ENCODE data around the gene MRPS18A.
A peak's percentile ranks its signal among the peaks of the same experiment; 100 is the strongest.
"Not testable (repeated sequence)": the region's sequence is repeated elsewhere in the genome, so short reads cannot be mapped to it uniquely, and the experiment has no call there.

MRPS18A gene

GRCh38 chr6:43670623-43670986 lies 17.0 kb downstream of the MRPS18A start:
- DNase-seq (ENCODE audit: low spot score): no peak

- DNase-seq (ENCODE audit: low spot score): no peak
These were observed 17.5 kb downstream of the MRPS18A start for GRCh38 chr6:43669922-43670622.

DNA sequence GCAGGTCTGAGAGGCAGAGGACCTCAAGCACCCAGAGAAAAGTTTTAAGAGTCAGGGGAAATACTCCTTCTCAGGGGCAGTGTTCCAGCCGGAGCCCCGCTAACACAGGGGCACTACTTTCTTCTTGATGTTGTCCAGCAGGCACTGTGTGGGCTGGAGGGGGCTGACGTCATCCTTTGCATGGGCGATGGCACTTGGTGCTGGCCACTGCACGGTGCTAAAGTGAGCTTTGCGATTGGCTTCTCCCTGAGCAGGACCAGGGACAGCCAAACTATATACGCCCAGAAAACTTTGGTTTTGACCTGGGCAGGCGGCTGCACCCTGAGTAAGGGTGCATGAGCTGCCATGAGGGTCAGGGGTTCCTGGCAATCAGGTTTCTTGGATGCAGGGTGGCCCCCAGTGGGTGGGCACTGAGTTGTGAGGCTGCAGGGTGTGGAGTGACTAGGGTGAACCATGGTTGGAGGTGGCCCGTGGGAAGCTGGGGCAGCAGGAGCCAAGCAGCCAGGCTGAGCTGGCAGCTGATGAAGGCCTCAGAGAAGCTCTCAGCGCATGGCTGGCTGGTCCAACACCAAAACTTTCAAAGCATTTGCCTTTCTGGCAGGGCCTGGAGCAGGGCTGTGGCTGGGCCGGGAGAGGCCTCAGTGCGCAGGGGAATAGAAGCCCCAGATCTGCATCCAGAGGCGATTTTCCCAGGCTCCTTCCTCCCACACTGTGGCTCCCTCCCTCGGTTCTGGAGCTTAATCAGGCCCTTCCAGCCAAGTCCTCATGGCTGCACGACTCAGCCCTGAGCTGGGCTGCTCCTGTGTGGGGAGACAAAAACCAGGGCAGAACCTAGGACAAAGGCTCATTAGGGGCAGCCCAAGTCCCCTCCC lies 18.3 kb downstream of the MRPS18A start:
- no peak for DNase-seq (ENCODE audit: low spot score)

DNA sequence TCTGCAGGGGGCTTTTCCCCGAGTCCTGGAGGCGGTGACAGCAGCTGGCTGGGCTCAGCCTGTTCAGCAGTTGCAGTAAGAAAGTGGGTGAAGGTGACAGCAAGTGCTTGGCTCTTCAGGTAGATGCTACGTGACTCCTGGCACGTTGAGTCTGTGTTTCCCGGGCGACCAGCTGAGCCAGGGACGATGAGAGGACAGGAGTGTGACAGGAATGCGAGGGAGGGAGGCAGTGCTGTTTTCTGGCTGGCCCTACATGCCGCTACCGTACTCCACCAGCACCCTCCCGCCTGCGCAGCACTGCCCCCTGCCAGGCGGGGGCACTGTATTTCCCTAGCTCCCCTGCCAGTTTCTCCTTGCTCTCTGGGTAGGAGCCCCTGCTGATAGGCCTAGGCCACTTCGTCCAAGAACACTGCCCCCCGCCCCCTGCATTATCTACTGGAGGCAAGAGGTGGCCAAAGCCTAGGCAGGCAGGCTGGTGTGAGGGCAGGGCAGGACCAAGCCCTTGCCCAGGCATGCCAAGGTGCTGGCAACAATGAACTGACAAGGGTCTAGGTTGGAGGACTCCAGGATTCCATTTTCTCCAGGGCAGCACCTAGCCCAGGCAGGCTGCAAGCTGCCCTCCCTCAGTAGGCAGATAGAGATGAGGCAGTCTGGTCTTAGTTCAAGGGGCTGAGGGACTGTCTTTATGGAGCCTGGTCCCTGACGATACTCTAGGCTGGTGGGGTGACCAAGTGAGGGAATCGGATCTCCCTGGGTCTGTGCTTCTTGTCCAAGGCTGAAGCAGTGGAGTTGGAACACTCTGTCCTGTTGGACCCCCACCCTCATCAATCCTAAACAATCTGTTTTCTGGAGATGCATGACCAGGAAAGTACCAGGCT lies 19.2 kb downstream of the MRPS18A start:
- peak; percentile 21 for DNase-seq (ENCODE audit: low spot score)

DNA sequence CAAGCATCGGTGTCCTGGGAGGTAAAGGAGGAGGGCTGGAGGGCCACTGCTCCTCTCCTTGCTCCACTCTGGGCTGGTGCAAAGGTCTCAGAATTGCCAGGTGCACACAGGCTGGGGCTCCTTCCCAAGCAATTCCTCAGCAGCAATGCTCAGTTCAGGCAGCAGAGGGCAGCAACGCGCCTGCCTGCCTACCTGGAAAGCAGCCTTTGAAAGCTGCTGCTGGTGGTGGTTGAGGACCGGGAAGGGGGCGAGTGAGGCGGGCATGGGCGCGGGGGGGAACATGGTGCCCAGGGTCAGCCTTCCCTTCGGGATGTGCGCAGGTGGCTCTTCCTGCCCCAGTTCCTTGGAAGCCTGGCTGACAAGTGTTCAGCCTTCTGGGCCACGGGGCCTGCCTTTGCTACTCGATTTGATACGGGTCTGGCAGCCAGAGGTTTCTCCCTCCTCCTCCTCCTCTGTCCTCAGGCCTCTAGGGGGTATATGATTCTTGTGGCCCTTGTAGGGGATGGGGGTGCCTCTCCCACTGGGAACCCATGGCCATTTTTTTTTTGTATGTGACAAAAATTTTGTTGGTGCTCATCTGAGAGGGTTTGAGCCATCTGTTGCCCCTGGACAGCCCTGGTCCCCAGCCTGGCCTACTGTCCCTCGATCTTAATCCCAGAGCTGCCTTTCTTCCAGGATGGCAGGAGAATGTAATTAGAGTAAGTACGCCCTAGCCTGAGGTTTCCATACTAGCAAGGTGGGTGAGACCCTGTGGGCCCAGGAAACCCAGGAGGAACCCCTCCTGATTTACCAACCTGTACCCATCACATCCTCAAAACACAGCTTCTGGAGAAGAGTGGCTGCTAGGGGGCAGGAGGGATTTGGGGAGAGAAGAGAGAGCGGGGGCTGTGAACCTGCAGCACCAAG lies 20.1 kb downstream of the MRPS18A start:
- DNase-seq (ENCODE audit: low spot score): peak; percentile 75

DNA sequence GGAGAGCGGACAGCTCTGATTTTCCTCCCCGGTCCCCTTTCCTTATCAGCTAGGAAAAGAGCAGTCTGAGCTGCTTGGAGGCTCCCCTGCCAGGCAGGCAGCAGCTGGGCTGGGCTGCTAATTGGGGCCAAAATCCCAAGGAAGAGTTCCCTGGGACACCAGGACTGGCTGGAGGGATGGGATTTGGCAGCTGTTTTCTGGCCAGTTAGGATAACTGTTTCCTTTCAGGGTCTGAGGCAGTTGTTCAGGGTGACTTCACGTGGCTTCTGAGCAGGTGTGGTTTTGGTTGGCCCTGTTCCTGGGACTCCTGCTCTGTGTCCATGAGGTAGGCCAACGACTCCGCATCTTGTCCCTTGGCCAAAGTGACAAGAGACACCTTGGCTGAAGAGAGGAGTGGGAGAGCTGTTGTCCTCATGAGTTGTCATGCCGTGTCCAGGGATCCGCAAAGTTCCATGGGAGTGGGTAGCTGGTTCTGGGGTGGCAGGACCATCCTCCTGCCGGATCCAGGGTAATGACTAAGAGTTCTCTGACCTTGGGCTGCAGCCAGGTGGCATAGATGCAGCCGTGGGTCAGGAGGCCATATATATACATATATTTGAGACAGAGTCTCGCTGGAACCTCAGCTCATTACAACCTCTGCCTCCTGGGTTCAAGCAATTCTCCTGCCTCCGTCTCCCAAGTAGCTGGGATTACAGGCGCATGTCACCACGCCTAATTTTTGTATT lies 21.2 kb downstream of the MRPS18A start:
- no peak for DNase-seq (ENCODE audit: low spot score)

DNA sequence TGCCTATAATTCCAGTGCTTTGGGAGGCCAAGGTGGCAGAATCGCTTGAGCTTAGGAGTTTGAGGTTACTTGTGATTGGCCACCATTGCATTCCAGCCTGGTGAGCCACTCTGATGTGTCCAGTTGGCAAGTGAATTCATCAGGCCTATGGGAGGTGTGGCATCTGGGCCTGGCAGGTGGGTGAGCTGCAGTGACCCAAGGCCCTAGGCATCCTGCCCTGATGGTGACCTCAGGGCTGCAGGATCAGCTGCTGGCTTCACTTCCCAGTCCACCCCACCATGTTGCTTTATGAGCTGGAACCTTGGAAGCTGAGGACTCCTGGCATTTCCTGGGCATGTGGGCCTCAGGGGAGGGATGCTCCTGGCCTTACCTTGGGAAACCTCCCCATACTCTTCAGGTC lies 22.2 kb downstream of the MRPS18A start:
- DNase-seq (ENCODE audit: low spot score): no peak

GRCh38 chr6:43662948-43663347 lies 24.6 kb downstream of the MRPS18A start:
- not testable (repeated sequence) for DNase-seq (ENCODE audit: low spot score)

DNA sequence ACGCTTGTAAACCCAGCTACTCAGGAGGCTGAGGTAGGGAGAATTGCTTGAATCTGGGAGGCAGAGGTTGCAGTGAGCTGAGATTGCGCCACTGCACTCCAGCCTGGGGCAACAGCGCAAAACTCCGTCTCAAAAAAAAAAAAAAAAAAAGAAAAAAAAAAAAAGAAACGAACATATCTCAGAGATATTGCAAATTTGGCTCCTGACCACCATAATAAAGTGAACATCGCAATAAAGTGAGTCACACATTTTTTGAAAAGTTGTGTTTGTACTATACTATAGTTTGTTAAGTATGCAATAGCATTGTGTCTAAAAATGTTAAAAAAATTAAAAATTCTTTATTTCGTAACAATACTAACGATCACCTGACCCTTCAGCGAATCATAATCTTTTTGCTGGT lies 29.4 kb downstream of the MRPS18A start:
- no peak for DNase-seq (ENCODE audit: low spot score)

- no peak for DNase-seq (ENCODE audit: low spot score)
These were observed 30.3 kb downstream of the MRPS18A start for GRCh38 chr6:43657221-43657802.

- not testable (repeated sequence) for DNase-seq (ENCODE audit: low spot score)
These were observed 34.8 kb downstream of the MRPS18A start for GRCh38 chr6:43652822-43653221.

- no peak for DNase-seq (ENCODE audit: low spot score)
These were observed 39.3 kb downstream of the MRPS18A start for GRCh38 chr6:43648248-43648647.

DNA sequence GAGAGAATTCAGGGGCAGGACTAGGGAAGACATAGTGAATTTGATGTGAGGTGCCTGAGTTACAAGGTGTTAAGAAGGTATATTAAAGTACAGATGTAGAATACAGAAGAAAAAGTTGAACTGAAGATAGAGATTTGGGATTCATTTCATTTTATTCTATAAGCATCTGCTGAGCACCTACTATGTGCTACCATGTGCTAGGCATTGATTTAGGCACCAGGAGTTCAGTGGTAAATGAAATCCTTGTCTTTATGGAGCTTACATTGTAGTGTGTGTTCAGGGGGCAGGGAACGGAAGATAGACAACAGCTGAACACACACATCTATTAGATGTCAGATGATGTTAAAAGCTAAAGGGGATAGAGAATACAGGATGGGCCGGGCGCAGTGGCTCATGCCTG lies 40.0 kb downstream of the MRPS18A start:
- no peak for DNase-seq (ENCODE audit: low spot score)

GRCh38 chr6:43645613-43645964 lies 42.0 kb downstream of the MRPS18A start:
- DNase-seq (ENCODE audit: low spot score): no peak

DNA sequence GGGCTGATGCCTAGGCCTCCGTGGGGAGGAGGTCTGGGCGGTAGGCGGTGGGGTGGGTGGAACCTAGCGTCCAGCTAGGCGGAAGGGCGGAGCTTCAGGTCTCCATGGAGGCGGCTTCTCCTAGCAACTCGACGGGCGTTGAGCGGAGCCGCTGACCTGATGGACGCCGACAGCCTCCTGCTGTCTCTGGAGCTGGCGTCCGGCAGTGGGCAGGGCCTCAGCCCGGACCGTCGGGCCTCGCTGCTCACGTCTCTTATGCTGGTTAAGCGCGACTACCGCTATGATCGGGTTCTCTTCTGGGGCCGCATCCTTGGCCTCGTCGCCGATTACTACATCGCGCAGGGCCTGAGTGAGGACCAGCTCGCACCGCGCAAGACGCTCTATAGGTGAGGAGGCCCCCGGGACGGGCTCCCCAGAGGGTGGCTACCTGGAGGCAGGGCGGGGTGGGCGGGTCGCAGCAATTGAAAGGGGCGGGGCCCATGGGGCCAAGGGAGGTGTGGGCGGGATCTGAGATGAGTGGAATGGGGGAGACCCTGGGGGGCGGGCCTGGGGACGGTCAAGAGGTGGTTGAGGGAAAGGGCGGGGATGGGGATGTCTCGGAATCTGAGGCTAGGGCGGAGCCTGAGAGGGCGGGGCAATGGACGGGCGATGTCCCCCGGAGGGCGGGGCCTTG lies 42.5 kb downstream of the MRPS18A start, which contains the start of gene RSPH9:
TSS of gene RSPH9 (plus strand) at position 97 of the 673 bp plus-strand sequence. CDS start at position 160, 63 bp downstream.
- DNase-seq (ENCODE audit: low spot score): peak; percentile 59

DNA sequence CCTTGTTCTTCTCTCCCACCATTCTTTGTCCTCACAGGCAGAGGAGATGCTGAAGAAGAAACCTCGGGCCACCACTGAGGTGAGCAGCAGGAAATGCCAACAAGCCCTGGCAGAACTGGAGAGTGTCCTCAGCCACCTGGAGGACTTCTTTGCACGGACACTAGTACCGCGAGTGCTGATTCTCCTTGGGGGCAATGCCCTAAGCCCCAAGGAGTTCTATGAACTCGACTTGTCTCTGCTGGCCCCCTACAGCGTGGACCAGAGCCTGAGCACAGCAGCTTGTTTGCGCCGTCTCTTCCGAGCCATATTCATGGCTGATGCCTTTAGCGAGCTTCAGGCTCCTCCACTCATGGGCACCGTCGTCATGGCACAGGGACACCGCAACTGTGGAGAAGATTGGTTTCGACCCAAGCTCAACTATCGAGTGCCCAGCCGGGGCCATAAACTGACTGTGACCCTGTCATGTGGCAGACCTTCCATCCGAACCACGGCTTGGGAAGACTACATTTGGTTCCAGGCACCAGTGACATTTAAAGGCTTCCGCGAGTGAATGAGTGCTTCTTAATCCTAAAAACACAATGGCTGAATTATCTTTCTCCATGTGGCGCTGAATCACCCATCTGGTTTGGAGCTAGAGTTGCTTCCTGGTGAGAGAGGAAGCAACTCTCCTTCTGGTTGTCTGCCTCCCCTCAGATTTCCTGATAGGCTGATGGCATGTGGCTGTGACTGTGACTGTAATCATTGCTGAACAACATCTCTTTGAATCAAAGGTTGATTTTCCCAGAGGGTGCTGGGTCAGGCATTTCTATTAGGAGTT lies 47.4 kb downstream of the MRPS18A start:
- DNase-seq (ENCODE audit: low spot score): no peak

DNA sequence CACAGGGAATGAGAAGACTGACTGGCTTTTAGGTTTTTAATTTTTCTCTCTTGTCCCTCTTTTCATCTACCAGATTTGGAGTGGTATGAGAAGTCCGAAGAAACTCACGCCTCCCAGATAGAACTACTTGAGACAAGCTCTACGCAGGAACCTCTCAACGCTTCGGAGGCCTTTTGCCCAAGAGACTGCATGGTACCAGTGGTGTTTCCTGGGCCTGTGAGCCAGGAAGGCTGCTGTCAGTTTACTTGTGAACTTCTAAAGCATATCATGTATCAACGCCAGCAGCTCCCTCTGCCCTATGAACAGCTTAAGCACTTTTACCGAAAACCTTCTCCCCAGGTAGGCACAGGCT lies 51.3 kb downstream of the MRPS18A start:
- DNase-seq (ENCODE audit: low spot score): no peak

DNA sequence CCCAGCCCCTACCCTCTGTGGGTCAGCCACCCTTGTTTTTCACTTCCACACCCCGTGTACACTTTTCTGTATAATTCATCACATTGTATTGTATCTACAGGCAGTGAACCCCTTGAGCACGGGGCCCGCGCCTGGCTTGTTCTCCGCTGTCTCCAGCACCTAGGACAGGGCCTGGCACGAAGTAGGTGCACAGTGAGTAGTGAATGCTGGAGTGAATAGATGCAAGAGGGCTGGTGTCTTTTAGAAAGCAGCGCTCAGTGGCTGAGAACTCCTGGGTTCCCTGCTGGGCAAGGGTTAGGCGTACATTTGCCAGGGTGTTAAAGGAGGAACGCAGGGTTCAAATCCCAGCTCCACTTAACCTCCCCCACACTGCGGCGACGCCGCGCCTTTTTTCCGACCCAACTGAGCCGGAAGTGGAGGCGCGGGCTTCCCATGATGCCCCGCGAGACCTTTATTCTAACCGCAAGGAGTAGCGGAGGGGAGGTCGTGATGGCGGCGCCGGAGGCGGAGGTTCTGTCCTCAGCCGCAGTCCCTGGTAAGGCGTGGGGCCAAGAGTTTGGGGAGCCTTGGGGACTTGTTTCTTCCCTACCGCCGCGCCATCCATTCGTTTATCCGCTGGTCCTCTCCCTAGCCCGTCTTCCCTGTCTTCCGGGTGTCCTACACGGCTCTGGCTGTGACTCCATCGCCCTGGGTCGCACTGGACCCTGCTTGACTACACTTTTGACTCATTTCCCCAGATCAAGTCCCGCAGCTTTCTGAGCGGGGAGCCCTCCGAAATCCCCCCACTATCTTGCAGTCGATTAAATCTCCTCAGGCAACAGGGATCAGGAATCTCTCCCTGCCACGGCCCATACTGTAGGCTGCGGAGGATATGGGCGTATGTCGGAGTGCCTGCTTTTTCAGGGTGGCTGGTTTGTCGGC lies 51.9 kb downstream of the MRPS18A start, which contains the start of gene MAD2L1BP:
TSS of gene MAD2L1BP (plus strand) at position 454 of the 921 bp plus-strand sequence. CDS start at position 490, 36 bp downstream.
- DNase-seq (ENCODE audit: low spot score): peak; percentile 81

Data from CD4-positive, alpha-beta T cell treated with Interleukin-15 for 4 hours (primary cell).